Memory B cell (primary cell): Measurements from ENCODE around the gene B4GALNT2.

Experiments
- ATAC-seq: fragments of 150-1000 bp; cut with Tn5 transposase; 2 replicates; pipeline ENCODE4 v1.10.0; 2021; ENCODE audit warnings: low read depth, mild to moderate bottlenecking, moderate library complexity
- DNase-seq, 2 donors: peaks; one replicate each; pipeline ENCODE4 v3.0.0; 2022; ENCODE audit warnings: low spot score in 2 of 2
- H3K27ac Mint-ChIP-seq: one replicate; pipeline ENCODE4 v1.8.0; 2022; ENCODE audit warnings: mild to moderate bottlenecking, moderate library complexity, mixed read lengths
- H3K27me3 Mint-ChIP-seq: one replicate; pipeline ENCODE4 v1.8.0; 2022; ENCODE audit warnings: mixed read lengths
- H3K36me3 Mint-ChIP-seq: one replicate; pipeline ENCODE4 v1.8.0; 2022; ENCODE audit warnings: mild to moderate bottlenecking, mixed read lengths
- H3K4me1 Mint-ChIP-seq: one replicate; pipeline ENCODE4 v1.8.0; 2022; ENCODE audit warnings: mixed read lengths
- H3K4me3 Mint-ChIP-seq: one replicate; pipeline ENCODE4 v1.8.0; 2022; ENCODE audit warnings: mild to moderate bottlenecking, moderate library complexity, mixed read lengths
- H3K9me3 Mint-ChIP-seq: one replicate; pipeline ENCODE4 v1.8.0; 2022; ENCODE audit warnings: mixed read lengths

Gene B4GALNT2

GRCh38 chr17:49217651-49218413 lies 85.3 kb downstream of the B4GALNT2 start:
- DNase-seq, result peak; percentile 52 to 56
- H3K9me3 Mint-ChIP-seq, result no peaks in the 10 kb centered on the region
- no peaks in the 10 kb centered on the region for H3K27me3 Mint-ChIP-seq
- peaks cover 55% of the 10 kb centered on the region for H3K4me1 Mint-ChIP-seq
- peak overlapping the region; percentile 93 for H3K27ac Mint-ChIP-seq
- ATAC-seq, result peak; percentile 59
- peaks cover 14% of the 10 kb centered on the region for H3K36me3 Mint-ChIP-seq
- peak overlapping the region; percentile 68 for H3K4me3 Mint-ChIP-seq

- Mint-ChIP-seq H3K27ac (peak overlapping the region; percentile 93), H3K9me3 (no peaks in the 10 kb centered on the region), H3K4me3 (peak overlapping the region; percentile 68), H3K36me3 (peaks cover 17% of the 10 kb centered on the region), H3K4me1 (peaks cover 50% of the 10 kb centered on the region), H3K27me3 (no peaks in the 10 kb centered on the region)
- DNase-seq, result peak; percentile 68 to 74
- peak; percentile 83 for ATAC-seq
These were observed 86.7 kb downstream of the B4GALNT2 start for GRCh38 chr17:49218941-49219913.

GRCh38 chr17:49219987-49220386 lies 87.4 kb downstream of the B4GALNT2 start:
- ATAC-seq (no peak), DNase-seq (no peak)
- H3K27ac Mint-ChIP-seq, result peak overlapping the region; percentile 93
- H3K36me3 Mint-ChIP-seq, result peaks cover 16% of the 10 kb centered on the region
- H3K4me1 Mint-ChIP-seq, result peaks cover 48% of the 10 kb centered on the region
- no peaks in the 10 kb centered on the region for H3K9me3 Mint-ChIP-seq
- H3K4me3 Mint-ChIP-seq, result peak overlapping the region; percentile 29
- no peaks in the 10 kb centered on the region for H3K27me3 Mint-ChIP-seq

DNA sequence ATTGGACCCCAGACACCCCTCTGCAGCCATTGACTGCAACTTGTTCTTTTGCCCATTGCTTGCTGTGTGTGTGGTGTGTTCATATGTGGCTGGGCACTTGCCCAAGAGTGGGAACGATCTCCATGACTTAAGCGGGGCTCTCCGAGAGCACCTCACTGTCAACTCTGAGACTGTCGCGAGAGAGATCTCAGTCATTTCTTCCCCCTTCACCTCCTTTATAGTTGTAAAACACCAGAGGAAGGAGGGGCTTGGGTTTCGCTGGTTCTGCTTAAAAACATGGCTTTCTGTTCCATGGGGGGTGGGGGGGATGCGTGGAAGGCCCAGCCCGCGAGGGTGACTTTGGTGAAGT lies 90.6 kb downstream of the B4GALNT2 start:
- no peak for ATAC-seq
- H3K36me3 Mint-ChIP-seq, result peaks cover 5% of the 10 kb centered on the region
- H3K27me3 Mint-ChIP-seq, result no peaks in the 10 kb centered on the region
- H3K4me1 Mint-ChIP-seq, result peaks cover 34% of the 10 kb centered on the region
- DNase-seq, result no peak
- H3K9me3 Mint-ChIP-seq, result no peaks in the 10 kb centered on the region
- no peak overlapping the region for H3K27ac Mint-ChIP-seq
- H3K4me3 Mint-ChIP-seq, result peak overlapping the region; percentile 81

DNA sequence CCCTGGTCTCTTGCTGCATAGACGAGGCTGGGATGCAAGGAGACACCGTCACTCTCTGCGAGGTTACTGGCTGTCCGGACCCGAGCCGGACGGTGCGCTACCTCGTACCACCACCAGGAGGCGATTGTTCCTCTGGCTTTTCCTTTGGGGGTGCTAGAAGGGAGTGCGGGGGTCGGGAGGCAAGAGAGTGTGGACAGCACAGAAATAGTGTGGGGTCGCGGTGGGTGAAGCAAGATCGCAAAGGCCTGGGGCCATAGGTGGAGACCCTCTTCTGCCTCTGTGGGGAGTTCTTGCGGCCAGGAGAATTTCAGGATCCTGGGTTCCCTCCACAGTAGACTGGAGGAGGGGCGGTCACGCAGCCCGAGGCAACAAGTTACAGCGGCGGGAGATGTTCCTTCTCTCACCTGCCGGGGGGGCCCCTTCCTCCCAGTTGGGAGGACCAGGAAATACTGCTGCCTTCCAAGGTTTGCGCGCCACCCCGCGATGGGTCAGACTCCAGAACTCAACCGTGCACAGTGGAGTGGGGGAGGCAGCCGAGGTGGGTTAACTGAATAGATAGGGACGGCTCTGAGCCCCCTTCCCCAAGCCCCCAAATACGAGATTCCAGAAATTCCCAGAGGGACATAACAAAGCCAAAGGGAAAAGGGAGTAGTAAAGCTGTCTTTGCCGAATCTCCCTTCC lies 91.1 kb downstream of the B4GALNT2 start:
- no peak overlapping the region for H3K27ac Mint-ChIP-seq
- H3K36me3 Mint-ChIP-seq, result peaks cover 5% of the 10 kb centered on the region
- H3K4me3 Mint-ChIP-seq, result peak overlapping the region; percentile 81
- DNase-seq, result peak; percentile 60 to 77
- H3K9me3 Mint-ChIP-seq, result no peaks in the 10 kb centered on the region
- H3K27me3 Mint-ChIP-seq, result no peaks in the 10 kb centered on the region
- peaks cover 33% of the 10 kb centered on the region for H3K4me1 Mint-ChIP-seq
- no peak for ATAC-seq

DNA sequence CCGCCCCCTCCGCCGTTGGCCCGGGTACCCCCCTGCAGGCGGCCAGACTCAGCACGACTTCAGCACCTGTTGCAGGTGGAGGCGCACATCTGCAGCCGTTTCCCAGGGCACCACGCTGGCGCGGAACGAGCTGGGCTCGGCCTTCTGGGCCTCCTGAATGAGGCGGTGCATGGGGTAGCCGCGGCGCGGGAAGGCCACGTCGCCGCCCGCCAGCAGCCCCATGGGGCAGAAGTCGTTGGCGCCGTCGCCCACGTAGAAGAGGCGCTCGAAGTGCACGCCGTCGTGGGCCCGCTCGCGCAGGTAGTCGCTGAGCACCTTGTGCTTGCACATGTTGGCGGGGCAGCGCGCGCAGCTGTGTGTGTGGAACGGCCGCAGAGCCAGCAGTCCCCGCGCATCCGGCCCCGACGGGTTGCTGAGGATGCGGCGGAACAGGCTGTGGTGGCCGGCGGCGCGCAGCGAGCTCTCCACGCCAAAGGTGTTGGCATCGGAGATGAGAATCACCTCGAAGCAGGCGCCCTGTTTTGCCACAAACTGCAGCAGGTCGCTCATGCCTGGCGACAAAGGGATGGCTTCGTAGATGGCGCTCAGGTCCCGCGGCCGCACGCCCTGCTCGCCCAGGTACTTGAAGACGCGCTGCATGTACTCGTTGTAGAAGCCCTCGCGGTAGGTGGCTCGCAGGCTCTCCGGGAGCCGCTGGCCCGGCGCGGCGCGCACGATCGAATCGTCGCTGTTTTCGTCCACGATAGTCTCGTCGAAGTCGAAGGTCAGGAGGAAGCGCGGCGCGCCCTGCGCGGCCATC lies 91.8 kb downstream of the B4GALNT2 start:
- H3K4me1 Mint-ChIP-seq, result peaks cover 26% of the 10 kb centered on the region
- ATAC-seq, result peak; percentile 30
- no peak for DNase-seq

DNA sequence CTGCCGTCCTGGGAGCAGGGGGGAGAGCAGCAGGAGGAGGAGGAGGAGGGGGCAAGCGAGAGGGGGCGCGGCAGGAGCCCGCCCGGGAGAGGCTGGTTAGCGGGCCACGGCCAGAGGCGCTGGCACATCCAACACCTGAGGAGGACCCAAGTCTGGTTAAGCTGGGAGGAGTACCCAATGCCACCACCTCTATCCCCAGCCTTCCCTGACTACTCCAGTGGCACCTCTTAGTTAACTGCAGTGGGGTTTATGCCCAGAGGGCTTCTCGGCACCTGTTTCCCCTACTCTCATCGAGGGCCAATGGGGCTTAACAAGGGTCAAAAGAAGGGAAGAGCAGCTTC lies 92.4 kb downstream of the B4GALNT2 start:
- Mint-ChIP-seq H3K36me3 (peaks cover 5% of the 10 kb centered on the region), H3K4me3 (peak overlapping the region; percentile 81), H3K27ac (no peak overlapping the region), H3K27me3 (no peaks in the 10 kb centered on the region), H3K9me3 (no peaks in the 10 kb centered on the region), H3K4me1 (peaks cover 28% of the 10 kb centered on the region)
- ATAC-seq, result no peak
- DNase-seq, result no peak

More for the DNA sequence above, 91.8 kb downstream of the B4GALNT2 start:
- Mint-ChIP-seq H3K4me3 (peak overlapping the region; percentile 81), H3K36me3 (peaks cover 5% of the 10 kb centered on the region), H3K27ac (no peak overlapping the region), H3K9me3 (no peaks in the 10 kb centered on the region), H3K27me3 (no peaks in the 10 kb centered on the region)

DNA sequence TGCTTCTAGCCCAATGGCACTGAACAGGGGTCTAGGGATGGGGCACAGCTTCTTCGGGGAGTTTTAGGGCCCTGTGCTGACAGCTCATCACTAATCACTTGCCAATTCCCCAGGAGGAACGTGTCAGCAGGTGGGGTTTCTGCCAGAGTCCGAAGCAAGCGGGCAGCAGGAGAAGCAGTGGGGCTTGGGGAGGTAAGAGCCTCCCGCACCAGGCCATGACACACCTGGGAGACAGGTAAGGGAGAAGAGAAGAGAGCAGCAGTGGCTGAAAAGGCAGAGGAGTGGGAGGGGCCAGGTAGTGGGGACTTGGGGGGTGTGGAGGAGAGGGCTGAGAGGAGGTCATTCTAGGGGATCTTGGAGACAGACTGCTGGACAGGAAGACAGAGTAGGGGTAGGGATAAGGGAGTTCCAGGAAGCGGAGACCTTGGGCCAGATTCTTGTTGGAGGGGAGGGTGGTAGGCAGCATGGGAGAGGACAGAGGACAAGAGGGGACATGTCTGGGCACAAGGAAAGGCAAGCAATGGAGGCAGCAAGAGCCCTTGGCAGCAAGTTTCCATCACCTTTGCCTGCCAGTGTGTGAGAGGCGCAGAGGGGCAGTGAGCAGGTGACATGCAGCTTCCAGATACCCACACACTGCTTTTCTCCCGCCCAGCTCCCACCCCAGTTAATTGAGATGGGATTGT lies 93.1 kb downstream of the B4GALNT2 start:
- Mint-ChIP-seq H3K4me1 (peaks cover 28% of the 10 kb centered on the region), H3K27ac (no peak overlapping the region), H3K4me3 (no peak overlapping the region)

More for the DNA sequence above, 93.1 kb downstream of the B4GALNT2 start:
- peaks cover 2% of the 10 kb centered on the region for H3K36me3 Mint-ChIP-seq
- H3K9me3 Mint-ChIP-seq, result no peaks in the 10 kb centered on the region
- no peak for ATAC-seq
- no peaks in the 10 kb centered on the region for H3K27me3 Mint-ChIP-seq
- no peak for DNase-seq
